GM19438 (cell line): ENCODE measurements around the gene PFDN2.
"Not testable (repeated sequence)": the region's sequence is repeated elsewhere in the genome, so short reads cannot be mapped to it uniquely, and the experiment has no call there.

ENCODE experiments used
- ATAC-seq: cut with Tn5 transposase; IDR thresholded peaks from one replicate; pipeline ENCODE4 v1.9.1; 2021; ENCODE audit warnings: low read depth; ENCODE audit not compliant: unreplicated experiment

PFDN2 gene

GRCh38 chr1:161139766-161140165 is 21.9 kb upstream of the PFDN2 start:
- ATAC-seq, result no peak

GRCh38 chr1:161138431-161138830 is 20.6 kb upstream of the PFDN2 start:
- ATAC-seq, result no peak

DNA sequence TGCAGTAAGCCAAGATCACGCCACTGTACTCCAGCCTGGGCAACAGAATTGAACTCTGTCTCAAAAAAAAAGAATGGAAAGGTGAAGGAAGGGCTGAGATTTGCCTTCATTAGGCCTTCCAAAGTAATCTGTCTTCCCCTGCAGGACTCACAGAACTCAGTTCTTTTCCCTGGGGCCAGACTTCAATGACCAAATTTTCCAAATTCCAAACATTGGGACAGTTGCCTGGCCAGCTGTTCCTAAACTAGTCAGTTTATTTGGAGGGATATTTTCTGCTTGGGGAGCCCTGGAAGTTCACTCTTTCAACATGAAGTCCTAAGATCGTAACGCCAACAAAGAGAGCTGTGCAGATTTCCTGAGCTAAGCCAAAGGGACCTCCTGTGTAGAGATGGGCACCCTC is 20.0 kb upstream of the PFDN2 start:
- ATAC-seq, result no peak

GRCh38 chr1:161133220-161133740 is 15.4 kb upstream of the PFDN2 start:
- ATAC-seq, result no peak

- peak; percentile 97 for ATAC-seq
Observed at GRCh38 chr1:161132410-161133219, 14.8 kb upstream of the PFDN2 start, which contains the start of gene DEDD. Gene DEDD, minus strand, starts transcription at chr1:161132667. Its CDS starts 8,205 bp downstream, at chr1:161124462.

- no peak for ATAC-seq
Observed at GRCh38 chr1:161131523-161132409, 13.9 kb upstream of the PFDN2 start.

DNA sequence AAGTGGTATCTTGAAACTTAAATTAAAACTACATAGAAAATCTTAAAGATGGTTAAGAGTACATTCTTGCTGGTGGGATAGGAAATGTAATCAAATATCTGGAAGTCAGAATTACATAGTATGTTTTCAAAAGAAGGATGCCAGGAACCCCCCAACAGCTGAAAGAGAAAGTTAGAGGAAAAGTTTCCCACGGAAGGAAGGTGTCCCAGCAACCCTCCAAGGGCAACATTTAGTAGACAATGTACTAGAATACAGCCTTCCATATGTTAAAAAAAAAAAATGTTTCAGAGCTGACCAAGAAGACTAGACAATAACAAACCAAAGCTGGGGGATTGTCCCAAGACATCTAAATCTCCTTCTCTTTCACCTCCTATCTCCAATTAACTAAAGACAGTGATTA is 12.4 kb upstream of the PFDN2 start:
- no peak for ATAC-seq

GRCh38 chr1:161128591-161129420 is 11.0 kb upstream of the PFDN2 start:
- ATAC-seq, result no peak

- no peak for ATAC-seq
Observed at GRCh38 chr1:161127649-161128048, 9.8 kb upstream of the PFDN2 start.

DNA sequence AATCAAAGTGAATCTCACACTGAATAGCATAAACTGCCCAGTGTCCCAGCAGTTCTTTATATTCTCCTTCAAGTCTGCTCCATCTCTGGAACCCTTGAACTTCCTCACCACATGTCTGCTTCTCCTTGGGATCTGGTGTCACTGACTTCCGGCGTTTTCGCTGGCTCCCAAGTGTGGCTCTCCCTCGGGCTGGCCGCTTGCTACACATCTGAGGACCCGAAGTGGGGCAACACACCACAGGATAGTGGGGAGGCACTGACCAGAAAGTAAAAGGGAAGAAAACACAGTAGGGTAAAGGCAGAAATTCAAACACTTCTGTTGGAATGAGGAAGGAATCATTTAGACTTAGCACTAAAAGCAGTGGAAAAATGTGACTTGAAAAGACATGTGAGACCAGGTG is 5.1 kb upstream of the PFDN2 start:
- ATAC-seq, result no peak

- no peak for ATAC-seq
Observed at GRCh38 chr1:161121834-161122233, 4.0 kb upstream of the PFDN2 start.

DNA sequence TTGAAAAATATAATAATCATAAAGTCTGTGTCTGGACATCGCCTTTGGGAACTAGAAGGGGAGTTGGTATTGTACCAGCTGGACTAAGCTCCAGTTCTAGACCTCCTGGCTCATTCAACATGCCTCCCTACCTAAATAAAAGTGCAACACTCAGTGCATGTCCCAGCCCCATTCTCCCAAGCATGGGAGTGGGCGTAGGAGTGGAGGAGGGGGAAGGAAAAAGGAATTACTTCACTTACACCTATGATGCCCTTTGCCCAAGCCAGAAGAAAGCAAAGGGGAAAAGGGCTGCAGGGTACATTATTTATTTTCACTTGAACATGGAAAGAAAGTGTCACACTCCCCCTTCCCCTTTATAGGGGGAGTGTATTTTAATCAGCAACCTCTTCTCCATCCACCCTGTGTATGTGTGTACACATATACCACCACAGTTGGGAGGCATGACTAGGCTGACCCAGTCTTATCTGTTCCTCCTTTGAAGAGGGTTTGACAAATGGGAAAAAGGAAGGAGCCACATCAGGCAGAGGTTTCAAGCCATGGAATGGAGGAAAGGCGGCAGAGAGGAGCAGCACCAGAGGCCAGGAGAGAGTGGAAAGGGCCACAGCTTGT is 3.3 kb upstream of the PFDN2 start:
- ATAC-seq, result no peak

DNA sequence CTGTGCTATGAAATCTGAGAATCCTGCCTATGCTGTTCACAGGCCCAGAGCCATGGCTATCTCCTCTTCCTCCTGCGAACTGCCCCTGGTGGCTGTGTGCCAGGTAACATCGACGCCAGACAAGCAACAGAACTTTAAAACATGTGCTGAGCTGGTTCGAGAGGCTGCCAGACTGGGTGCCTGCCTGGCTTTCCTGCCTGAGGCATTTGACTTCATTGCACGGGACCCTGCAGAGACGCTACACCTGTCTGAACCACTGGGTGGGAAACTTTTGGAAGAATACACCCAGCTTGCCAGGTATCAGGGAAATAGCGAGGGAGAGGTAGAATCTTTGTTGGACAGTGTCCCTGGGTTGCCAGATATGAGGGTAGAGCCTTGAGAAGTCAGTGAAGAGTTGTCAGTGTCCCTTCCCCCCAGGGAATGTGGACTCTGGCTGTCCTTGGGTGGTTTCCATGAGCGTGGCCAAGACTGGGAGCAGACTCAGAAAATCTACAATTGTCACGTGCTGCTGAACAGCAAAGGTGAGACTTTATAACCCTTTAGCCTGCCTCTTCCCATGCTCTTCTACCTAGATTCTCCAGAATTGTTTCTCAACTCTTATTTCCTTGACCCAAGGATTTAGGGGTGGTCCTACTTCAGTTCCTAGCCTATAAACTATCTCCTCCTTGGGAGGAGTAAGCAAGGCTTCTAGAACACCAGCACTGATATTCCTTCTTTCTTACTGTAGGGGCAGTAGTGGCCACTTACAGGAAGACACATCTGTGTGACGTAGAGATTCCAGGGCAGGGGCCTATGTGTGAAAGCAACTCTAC is 1.5 kb upstream of the PFDN2 start:
- ATAC-seq, result no peak

DNA sequence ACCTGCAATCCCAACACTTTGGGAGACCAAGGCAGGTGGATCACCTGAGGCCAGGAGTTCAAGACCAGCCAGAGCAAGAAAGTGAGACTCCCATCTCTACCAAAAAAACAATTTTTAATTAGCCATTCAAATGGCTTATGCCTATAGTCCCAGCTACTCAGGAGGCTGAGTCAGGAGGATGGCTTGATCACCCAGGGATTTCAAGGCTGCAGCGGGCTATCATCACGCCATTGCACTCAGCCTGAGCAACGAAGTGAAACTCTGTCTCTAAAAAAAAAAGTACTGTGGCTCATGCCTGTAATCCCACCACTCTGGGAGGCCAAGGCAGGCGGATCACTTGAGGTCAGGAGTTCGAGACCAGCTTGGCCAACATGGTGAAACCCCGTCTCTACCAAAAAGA is 1.9 kb downstream of the PFDN2 start:
- ATAC-seq, result not testable (repeated sequence)

DNA sequence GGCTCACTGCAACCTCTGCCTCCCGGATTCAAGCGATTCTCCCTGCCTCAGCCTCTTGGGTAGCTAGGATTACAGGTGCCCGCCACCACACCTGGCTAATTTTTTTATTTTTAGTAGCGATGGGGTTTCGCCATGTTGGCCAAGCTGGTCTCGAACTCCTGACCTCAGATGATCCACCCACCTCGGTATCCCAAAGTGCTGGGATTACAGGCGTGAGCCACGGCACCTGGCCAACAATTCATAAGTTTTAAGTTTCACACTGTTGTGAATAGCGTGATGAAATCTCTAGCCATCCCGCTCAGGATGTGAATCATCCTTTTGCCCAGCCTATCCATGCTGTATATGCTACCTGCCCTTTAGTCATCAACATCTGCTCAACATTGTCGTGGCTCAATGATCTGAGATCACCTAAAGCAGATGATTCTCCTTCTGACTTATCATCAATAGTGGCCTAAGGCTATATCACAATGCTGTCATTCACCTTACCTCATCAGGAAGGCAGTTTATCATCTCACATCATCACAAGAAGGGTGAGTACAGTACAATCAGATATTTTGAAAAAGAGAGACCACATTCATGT is 2.6 kb downstream of the PFDN2 start:
- no peak for ATAC-seq

DNA sequence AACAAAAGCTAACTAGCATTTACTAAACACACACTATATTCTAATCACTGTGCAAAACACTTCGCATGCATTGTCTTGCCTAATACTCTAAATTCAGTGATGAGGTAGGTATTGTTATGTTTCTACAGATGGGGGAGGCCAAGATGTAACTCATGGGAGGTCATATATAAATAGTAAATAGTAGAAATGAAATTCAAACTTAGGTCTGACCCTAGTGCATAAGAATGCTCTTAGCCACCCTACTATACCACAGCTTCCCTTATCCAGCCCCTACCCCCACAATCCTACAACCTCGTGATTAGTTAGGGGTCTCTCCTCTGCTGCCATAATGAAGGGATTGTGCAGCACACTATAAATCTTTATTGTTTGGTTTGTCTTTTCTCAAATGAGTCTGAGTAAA is 3.3 kb downstream of the PFDN2 start:
- ATAC-seq, result no peak

- no peak for ATAC-seq
Observed at GRCh38 chr1:161113915-161114314, 3.9 kb downstream of the PFDN2 start.

- no peak for ATAC-seq
Observed at GRCh38 chr1:161111527-161111926, 6.3 kb downstream of the PFDN2 start.

DNA sequence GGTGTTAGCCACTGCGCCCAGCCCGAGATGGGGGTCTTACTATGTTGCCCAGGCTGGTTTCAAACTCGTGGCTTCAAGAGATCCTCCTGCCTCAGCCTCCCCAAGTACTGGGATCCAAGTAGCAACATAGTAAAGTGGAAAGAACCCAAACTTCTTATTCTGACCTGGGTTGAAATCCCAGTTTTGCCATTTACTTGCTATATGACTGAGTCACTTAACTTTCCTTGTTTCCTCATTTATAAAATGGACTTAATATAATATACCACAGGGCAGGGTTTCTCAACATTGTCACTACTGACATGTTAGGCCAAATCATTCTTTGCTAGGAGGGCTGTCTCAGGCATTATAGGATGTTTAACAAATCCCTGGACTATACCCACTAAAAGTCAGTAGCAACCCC is 6.7 kb downstream of the PFDN2 start:
- ATAC-seq, result no peak
